ENCODE data around the gene LDLRAP1. TPM values are rescaled to one million over a fixed set of nuclear protein-coding genes. Genes with fewer than 3 reads are reported as not detected.

The LDLRAP1 gene
- total and polyA plus RNA-seq, 2 experiments from 2014 or later: 9.6 to 22.7 TPM

GRCh38 chr1:25530186-25531081, 13.0 kb upstream of the LDLRAP1 start:
- Mint-ChIP-seq H3K27ac (no peak overlapping the region), H3K36me3 (ENCODE audit: low read depth) (no peaks in the 10 kb centered on the region), H3K4me1 (peaks cover 3% of the 10 kb centered on the region; the same call in 1 of the 3 replicates), H3K27me3 (ENCODE audit: insufficient read depth, low read depth, poor library complexity) (peaks cover 6% of the 10 kb centered on the region), H3K4me3 (no peak overlapping the region), H3K9me3 (no peaks in the 10 kb centered on the region)
- Histone ChIP-seq H3K36me3 (ENCODE audit: insufficient read depth) (no peaks in the 10 kb centered on the region), H3K4me3 (no peak overlapping the region), H4K20me1 (replicated peaks; ENCODE audit: insufficient read depth) (no peaks in the 10 kb centered on the region), H3K79me2 (replicated peaks; ENCODE audit: insufficient read depth) (no peaks in the 10 kb centered on the region), H3K27me3 (ENCODE audit: insufficient read depth) (no peaks in the 10 kb centered on the region), H2AFZ (no peak overlapping the region; the same call in 1 of the 2 replicates), H3K27ac (ENCODE audit: low read depth) (no peak overlapping the region), H3K9me2 (ENCODE audit: insufficient read depth) (no peaks in the 10 kb centered on the region), H3K4me1 (ENCODE audit: insufficient read depth) (no peaks in the 10 kb centered on the region), H3F3A (replicated peaks; ENCODE audit: low read depth) (0 out of 2 replicates have a peak, but pooled peaks cover 2% of the 10 kb centered on the region), H3K4me2 (no peak overlapping the region)
- ATAC-seq (no peak; the same call in 2 of the 3 replicates), DNase-seq (ENCODE audit: low spot score) (no peak)
- TF ChIP-seq STAT1 (IDR thresholded peaks at IDR 0.05; ENCODE audit: unreplicated experiment) (no peak), JUNB (IDR thresholded peaks at IDR 0.05; ENCODE audit: unreplicated experiment) (no peak)

GRCh38 chr1:25531082-25531461, 12.3 kb upstream of the LDLRAP1 start:
- H3K36me3 Mint-ChIP-seq (ENCODE audit: low read depth): no peaks in the 10 kb centered on the region
- H3K27me3 Mint-ChIP-seq (ENCODE audit: insufficient read depth, low read depth, poor library complexity): peaks cover 6% of the 10 kb centered on the region
- ATAC-seq (no peak), DNase-seq (ENCODE audit: low spot score) (no peak)
- no peak overlapping the region for H3K4me3 Mint-ChIP-seq
- Histone ChIP-seq H3K27me3 (ENCODE audit: insufficient read depth) (no peaks in the 10 kb centered on the region), H3F3A (replicated peaks; ENCODE audit: low read depth) (0 out of 2 replicates have a peak, but pooled peaks cover 2% of the 10 kb centered on the region), H3K4me3 (no peak overlapping the region), H3K79me2 (replicated peaks; ENCODE audit: insufficient read depth) (no peaks in the 10 kb centered on the region), H3K9me2 (ENCODE audit: insufficient read depth) (no peaks in the 10 kb centered on the region), H3K27ac (ENCODE audit: low read depth) (no peak overlapping the region), H3K36me3 (ENCODE audit: insufficient read depth) (no peaks in the 10 kb centered on the region), H3K4me1 (ENCODE audit: insufficient read depth) (no peaks in the 10 kb centered on the region), H4K20me1 (replicated peaks; ENCODE audit: insufficient read depth) (no peaks in the 10 kb centered on the region), H3K4me2 (no peak overlapping the region), H2AFZ (no peak overlapping the region)
- peaks cover 3% of the 10 kb centered on the region; the same call in 1 of the 3 replicates for H3K4me1 Mint-ChIP-seq
- no peak for TF ChIP-seq POLR2AphosphoS5 (IDR thresholded peaks at IDR 0.05; ENCODE audit: low read depth)
- TF ChIP-seq ZNF331 (CRISPR knock-in tag; IDR thresholded peaks at IDR 0.05; ENCODE audit: low read depth): no peak
- TF ChIP-seq EZH2phosphoT487 (IDR thresholded peaks at IDR 0.05; ENCODE audit: unreplicated experiment): no peak
- TF ChIP-seq REST (IDR thresholded peaks at IDR 0.05; ENCODE audit: unreplicated experiment): no peak
- no peak for TF ChIP-seq JUNB (IDR thresholded peaks at IDR 0.05; ENCODE audit: unreplicated experiment)
- no peak overlapping the region for H3K27ac Mint-ChIP-seq
- H3K9me3 Mint-ChIP-seq: no peaks in the 10 kb centered on the region

All from GM23338 (cell line).